ENCODE measurements around the gene TUT7. TPM values are rescaled to one million over a fixed set of nuclear protein-coding genes. Genes with fewer than 3 reads are reported as not detected.
A peak's percentile ranks its signal among the peaks of the same experiment; 100 is the strongest.

Gene TUT7
- total RNA-seq, 1 donor from 2014 or later, result 38.9 TPM

GRCh38 chr9:86279839-86280238 lies 74.4 kb downstream of the TUT7 start:
- DNase-seq, result peak; percentile 43
- Mint-ChIP-seq H3K36me3 (ENCODE audit: low read depth) (peaks cover 15% of the 10 kb centered on the region), H3K4me3 (peak overlapping the region; percentile 72), H3K4me1 (peaks cover 33% of the 10 kb centered on the region), H3K27ac (peak overlapping the region; percentile 53), H3K9me3 (no peaks in the 10 kb centered on the region), H3K27me3 (no peaks in the 10 kb centered on the region)
- intact Hi-C loops (cut with micrococcal nuclease), result no loop called here

- Mint-ChIP-seq H3K27ac (no peak overlapping the region), H3K36me3 (ENCODE audit: low read depth) (peaks cover 31% of the 10 kb centered on the region), H3K9me3 (no peaks in the 10 kb centered on the region), H3K27me3 (no peaks in the 10 kb centered on the region), H3K4me3 (no peak overlapping the region), H3K4me1 (peaks cover 25% of the 10 kb centered on the region)
- intact Hi-C loops (cut with micrococcal nuclease), result no loop called here
- no peak for DNase-seq
These were observed 77.1 kb downstream of the TUT7 start for GRCh38 chr9:86277072-86277471.

GRCh38 chr9:86275962-86276361 lies 78.2 kb downstream of the TUT7 start:
- Mint-ChIP-seq H3K9me3 (no peaks in the 10 kb centered on the region), H3K36me3 (ENCODE audit: low read depth) (peaks cover 36% of the 10 kb centered on the region)

GRCh38 chr9:86274821-86275643 lies 79.2 kb downstream of the TUT7 start:
- H3K36me3 Mint-ChIP-seq (ENCODE audit: low read depth), result peaks cover 36% of the 10 kb centered on the region
- peaks cover 19% of the 10 kb centered on the region for H3K4me1 Mint-ChIP-seq
- H3K4me3 Mint-ChIP-seq, result no peak overlapping the region
- no peaks in the 10 kb centered on the region for H3K9me3 Mint-ChIP-seq
- intact Hi-C loops (cut with micrococcal nuclease), result no loop called here
- H3K27me3 Mint-ChIP-seq, result no peaks in the 10 kb centered on the region
- H3K27ac Mint-ChIP-seq, result no peak overlapping the region
- peak; percentile 35 for DNase-seq

More at GRCh38 chr9:86275962-86276361, 78.2 kb downstream of the TUT7 start:
- H3K27ac Mint-ChIP-seq, result no peak overlapping the region
- peaks cover 20% of the 10 kb centered on the region for H3K4me1 Mint-ChIP-seq
- peak; percentile 49 for DNase-seq
- H3K4me3 Mint-ChIP-seq, result no peak overlapping the region
- no peaks in the 10 kb centered on the region for H3K27me3 Mint-ChIP-seq
- intact Hi-C loops (cut with micrococcal nuclease), result no loop called here

- Mint-ChIP-seq H3K27me3 (no peaks in the 10 kb centered on the region), H3K4me3 (no peak overlapping the region), H3K9me3 (no peaks in the 10 kb centered on the region), H3K4me1 (peaks cover 5% of the 10 kb centered on the region), H3K27ac (no peak overlapping the region), H3K36me3 (ENCODE audit: low read depth) (peaks cover 38% of the 10 kb centered on the region)
- no peak for DNase-seq
- intact Hi-C loops (cut with micrococcal nuclease), result no loop called here
These were observed 82.0 kb downstream of the TUT7 start for GRCh38 chr9:86272221-86272620.

- intact Hi-C loops (cut with micrococcal nuclease), result no loop called here
- DNase-seq, result no peak
- peaks cover 23% of the 10 kb centered on the region for H3K36me3 Mint-ChIP-seq (ENCODE audit: low read depth)
- H3K9me3 Mint-ChIP-seq, result no peaks in the 10 kb centered on the region
- no peak overlapping the region for H3K27ac Mint-ChIP-seq
- no peak overlapping the region for H3K4me3 Mint-ChIP-seq
- no peaks in the 10 kb centered on the region for H3K27me3 Mint-ChIP-seq
- no peaks in the 10 kb centered on the region for H3K4me1 Mint-ChIP-seq
These were observed 90.3 kb downstream of the TUT7 start for GRCh38 chr9:86263876-86264275.

GRCh38 chr9:86262492-86262891 lies 91.7 kb downstream of the TUT7 start:
- Mint-ChIP-seq H3K4me1 (no peaks in the 10 kb centered on the region), H3K4me3 (no peak overlapping the region), H3K9me3 (no peaks in the 10 kb centered on the region), H3K27me3 (no peaks in the 10 kb centered on the region), H3K36me3 (ENCODE audit: low read depth) (peaks cover 20% of the 10 kb centered on the region), H3K27ac (no peak overlapping the region)
- intact Hi-C loops (cut with micrococcal nuclease), result no loop called here
- no peak for DNase-seq

- H3K4me1 Mint-ChIP-seq, result no peaks in the 10 kb centered on the region
- peaks cover 10% of the 10 kb centered on the region for H3K36me3 Mint-ChIP-seq (ENCODE audit: low read depth)
- H3K27ac Mint-ChIP-seq, result no peak within 1 kb of the TSS
- no peaks in the 10 kb centered on the region for H3K9me3 Mint-ChIP-seq
- intact Hi-C loops (cut with micrococcal nuclease), result no loop called here
- no peak within 1 kb of the TSS for H3K4me3 Mint-ChIP-seq
- no peaks in the 10 kb centered on the region for H3K27me3 Mint-ChIP-seq
- no peak for DNase-seq
These were observed 94.7 kb downstream of the TUT7 start, which contains the start of gene C9orf153 for GRCh38 chr9:86259557-86259956. C9orf153 (minus strand) TSS chr9:86259657; CDS start chr9:86229603, 30,054 bp downstream.

- H3K27ac Mint-ChIP-seq, result no peak overlapping the region
- H3K36me3 Mint-ChIP-seq (ENCODE audit: low read depth), result no peaks in the 10 kb centered on the region
- no peaks in the 10 kb centered on the region for H3K4me1 Mint-ChIP-seq
- no peak overlapping the region for H3K4me3 Mint-ChIP-seq
- no peak for DNase-seq
- H3K27me3 Mint-ChIP-seq, result no peaks in the 10 kb centered on the region
- intact Hi-C loops (cut with micrococcal nuclease), result no loop called here
- peaks cover 4% of the 10 kb centered on the region for H3K9me3 Mint-ChIP-seq
These were observed 96.8 kb downstream of the TUT7 start for GRCh38 chr9:86257391-86257790.

GRCh38 chr9:86256653-86257052 lies 97.6 kb downstream of the TUT7 start:
- peaks cover 1% of the 10 kb centered on the region for H3K36me3 Mint-ChIP-seq (ENCODE audit: low read depth)

GRCh38 chr9:86253577-86253976 lies 100.6 kb downstream of the TUT7 start:
- Mint-ChIP-seq H3K9me3 (peaks cover 8% of the 10 kb centered on the region), H3K4me3 (no peak overlapping the region), H3K4me1 (no peaks in the 10 kb centered on the region), H3K36me3 (ENCODE audit: low read depth) (peaks cover 2% of the 10 kb centered on the region), H3K27ac (no peak overlapping the region), H3K27me3 (no peaks in the 10 kb centered on the region)
- intact Hi-C loops (cut with micrococcal nuclease), result no loop called here
- DNase-seq, result no peak

More at GRCh38 chr9:86256653-86257052, 97.6 kb downstream of the TUT7 start:
- peaks cover 6% of the 10 kb centered on the region for H3K9me3 Mint-ChIP-seq
- H3K4me3 Mint-ChIP-seq, result no peak overlapping the region
- intact Hi-C loops (cut with micrococcal nuclease), result no loop called here
- H3K27ac Mint-ChIP-seq, result no peak overlapping the region
- no peaks in the 10 kb centered on the region for H3K27me3 Mint-ChIP-seq
- H3K4me1 Mint-ChIP-seq, result no peaks in the 10 kb centered on the region
- DNase-seq, result no peak

- no peak overlapping the region for H3K4me3 Mint-ChIP-seq
These were observed 101.3 kb downstream of the TUT7 start for GRCh38 chr9:86252870-86253269.

GRCh38 chr9:86250123-86250522 lies 104.1 kb downstream of the TUT7 start:
- Mint-ChIP-seq H3K36me3 (ENCODE audit: low read depth) (peaks cover 2% of the 10 kb centered on the region), H3K9me3 (peaks cover 8% of the 10 kb centered on the region), H3K4me3 (no peak overlapping the region), H3K4me1 (no peaks in the 10 kb centered on the region), H3K27me3 (no peaks in the 10 kb centered on the region), H3K27ac (no peak overlapping the region)
- DNase-seq, result no peak
- intact Hi-C loops (cut with micrococcal nuclease), result no loop called here

More at GRCh38 chr9:86252870-86253269, 101.3 kb downstream of the TUT7 start:
- Mint-ChIP-seq H3K27me3 (no peaks in the 10 kb centered on the region), H3K9me3 (peaks cover 8% of the 10 kb centered on the region), H3K36me3 (ENCODE audit: low read depth) (peaks cover 2% of the 10 kb centered on the region), H3K27ac (no peak overlapping the region), H3K4me1 (no peaks in the 10 kb centered on the region)
- intact Hi-C loops (cut with micrococcal nuclease), result no loop called here
- DNase-seq, result no peak

- Mint-ChIP-seq H3K36me3 (ENCODE audit: low read depth) (peaks cover 2% of the 10 kb centered on the region), H3K4me1 (no peaks in the 10 kb centered on the region), H3K4me3 (no peak overlapping the region), H3K27ac (no peak overlapping the region), H3K9me3 (peaks cover 7% of the 10 kb centered on the region), H3K27me3 (no peaks in the 10 kb centered on the region)
- intact Hi-C loops (cut with micrococcal nuclease), result no loop called here
- no peak for DNase-seq
These were observed 105.5 kb downstream of the TUT7 start for GRCh38 chr9:86248746-86249145.

Data from activated CD4-positive, alpha-beta T cell treated with anti-CD3 and anti-CD28 coated beads, Interleukin-2, amount 10 ng/mL, durations not matched to agents 24 days and 14 days (primary cell).